Fibroblast of skin of abdomen (primary cell): ENCODE data around the gene DDX18.

Experiments
- DNase-seq: peaks from one replicate; pipeline ENCODE4 v3.0.0-alpha.2; 2013

The DDX18 gene

GRCh38 chr2:117834992-117835391 is 20.5 kb downstream of the DDX18 start:
- no peak for DNase-seq

- DNase-seq: peak; percentile 80
Measured at GRCh38 chr2:117835990-117836760, 21.7 kb downstream of the DDX18 start.

GRCh38 chr2:117845304-117845703 is 30.8 kb downstream of the DDX18 start:
- DNase-seq: no peak

DNA sequence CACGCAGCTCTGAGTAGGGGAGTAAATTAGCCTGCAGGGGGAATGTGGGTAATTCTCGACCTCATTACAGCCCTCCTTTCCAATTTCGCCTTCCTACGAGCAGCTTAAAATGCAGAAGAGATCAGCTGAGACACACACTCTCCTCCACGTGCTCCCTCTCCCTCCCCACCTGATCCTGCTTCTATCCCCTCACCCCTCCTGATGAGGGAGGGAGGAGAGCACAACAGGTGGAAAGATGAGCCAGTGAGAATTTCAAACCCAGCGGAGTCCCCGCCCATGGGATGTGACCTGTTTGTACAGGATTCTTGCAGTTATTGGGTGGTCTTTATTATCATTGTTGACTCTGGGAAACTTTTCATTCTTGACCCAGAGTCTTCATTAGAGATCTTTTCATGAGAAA is 35.5 kb downstream of the DDX18 start:
- DNase-seq: no peak

DNA sequence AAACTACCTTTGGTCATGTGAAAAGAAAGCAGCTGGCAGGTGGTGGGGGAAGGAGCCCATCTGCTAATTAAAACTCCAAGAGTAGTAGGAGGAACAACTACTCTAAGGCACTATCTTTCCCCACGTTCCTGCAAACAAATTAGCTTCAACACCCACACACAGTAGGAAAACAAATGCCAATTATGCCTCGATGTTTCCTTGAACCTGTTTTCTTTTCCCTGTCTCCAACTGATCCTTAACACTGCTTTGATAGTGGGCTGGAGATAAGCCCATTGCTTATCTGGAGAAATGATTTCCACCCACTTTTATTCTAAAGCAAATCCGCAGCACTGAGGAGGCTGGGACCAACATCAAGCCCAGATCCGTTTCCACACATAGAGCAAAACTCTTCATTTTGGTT is 36.0 kb downstream of the DDX18 start:
- no peak for DNase-seq

DNA sequence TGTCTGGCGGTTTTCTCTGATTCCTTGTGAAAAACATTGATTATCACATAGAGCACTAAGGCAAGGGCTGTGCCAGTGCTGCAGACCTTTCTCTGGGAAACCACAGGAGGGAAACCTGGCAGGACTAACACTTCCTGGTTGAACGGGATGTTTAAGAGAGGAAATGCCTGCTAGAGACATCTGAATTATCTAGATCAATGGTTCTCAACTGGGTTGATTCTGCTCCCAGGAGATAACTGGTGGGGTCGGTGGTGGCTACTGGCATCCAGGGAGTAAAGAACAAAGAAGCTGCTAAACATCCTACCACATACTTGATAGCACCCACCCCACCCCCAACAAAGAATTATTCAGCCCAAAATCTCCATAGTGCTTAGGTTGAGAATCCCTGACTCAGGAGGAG is 37.5 kb downstream of the DDX18 start:
- no peak for DNase-seq

GRCh38 chr2:117853316-117853715 is 38.8 kb downstream of the DDX18 start:
- no peak for DNase-seq

GRCh38 chr2:117853873-117854272 is 39.4 kb downstream of the DDX18 start:
- no peak for DNase-seq

DNA sequence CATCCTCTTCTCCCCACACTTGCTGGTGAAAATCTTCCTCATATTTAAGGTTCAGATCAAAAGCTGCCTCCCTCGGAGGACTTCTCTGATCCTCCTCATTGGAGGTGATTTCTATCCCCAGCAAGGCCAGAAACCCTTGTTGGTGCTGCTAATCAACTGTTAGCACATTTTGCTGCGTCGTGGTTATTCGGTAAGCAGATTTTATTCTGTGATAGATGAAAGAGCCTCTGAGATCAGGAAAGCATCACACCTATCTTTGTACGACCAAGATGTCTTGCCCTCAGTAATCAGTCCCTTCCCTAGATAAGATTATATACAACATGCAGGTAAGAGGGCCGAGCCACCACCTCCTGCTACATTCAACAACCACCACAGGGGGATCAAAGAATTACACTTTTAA is 40.1 kb downstream of the DDX18 start:
- DNase-seq: no peak

- peak; percentile 8 for DNase-seq
Measured at GRCh38 chr2:117855886-117856285, 41.4 kb downstream of the DDX18 start.

DNA sequence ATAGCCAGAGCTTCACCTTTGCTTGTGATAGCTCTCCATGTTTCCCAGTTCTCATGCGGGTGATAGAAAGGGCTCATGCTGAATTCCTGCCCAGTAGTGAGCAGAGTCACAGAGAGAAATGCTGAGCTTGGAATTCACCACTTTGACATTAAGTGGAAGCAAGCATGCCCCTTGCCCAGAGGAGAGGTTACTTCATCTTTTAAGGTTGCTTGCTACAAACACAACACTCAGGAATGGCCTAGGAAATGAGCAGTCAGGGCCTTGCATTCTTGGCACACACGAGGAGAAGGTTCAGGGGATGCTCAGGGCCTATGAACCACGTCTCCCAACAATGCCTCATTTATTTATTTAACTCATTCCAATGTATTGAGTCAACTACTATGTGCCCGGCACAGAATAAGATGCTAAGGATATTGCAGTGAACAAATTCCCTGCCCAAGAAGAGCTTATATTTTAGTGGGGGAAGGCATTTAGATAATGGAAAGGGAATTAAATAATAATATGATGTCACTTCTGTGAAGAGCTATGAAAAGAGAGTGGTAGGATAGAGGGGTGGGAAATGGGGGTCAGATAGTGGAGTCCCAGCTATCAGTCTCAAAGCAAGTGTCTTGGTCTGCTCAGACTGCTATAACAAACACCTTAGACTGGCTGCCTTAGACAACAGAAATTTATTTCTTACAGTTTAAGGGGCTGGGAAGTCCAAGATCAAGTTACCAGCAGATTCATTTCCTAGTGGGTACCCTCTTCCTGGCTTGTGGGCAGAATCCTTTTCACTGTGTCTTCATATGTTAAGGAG is 42.1 kb downstream of the DDX18 start:
- DNase-seq: peak; percentile 93

GRCh38 chr2:117858336-117858735 is 43.8 kb downstream of the DDX18 start:
- no peak for DNase-seq

GRCh38 chr2:117858892-117859531 is 44.5 kb downstream of the DDX18 start:
- DNase-seq: no peak

DNA sequence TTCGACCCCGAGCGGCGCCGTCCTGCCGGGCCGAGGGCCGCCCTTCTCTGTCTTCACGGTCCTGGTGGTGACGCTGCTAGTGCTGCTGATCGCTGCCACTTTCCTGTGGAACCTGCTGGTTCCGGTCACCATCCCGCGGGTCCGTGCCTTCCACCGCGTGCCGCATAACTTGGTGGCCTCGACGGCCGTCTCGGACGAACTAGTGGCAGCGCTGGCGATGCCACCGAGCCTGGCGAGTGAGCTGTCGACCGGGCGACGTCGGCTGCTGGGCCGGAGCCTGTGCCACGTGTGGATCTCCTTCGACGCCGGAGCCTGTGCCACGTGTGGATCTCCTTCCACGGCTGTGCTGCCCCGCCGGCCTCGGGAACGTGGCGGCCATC is 45.0 kb downstream of the DDX18 start:
- no peak for DNase-seq

DNA sequence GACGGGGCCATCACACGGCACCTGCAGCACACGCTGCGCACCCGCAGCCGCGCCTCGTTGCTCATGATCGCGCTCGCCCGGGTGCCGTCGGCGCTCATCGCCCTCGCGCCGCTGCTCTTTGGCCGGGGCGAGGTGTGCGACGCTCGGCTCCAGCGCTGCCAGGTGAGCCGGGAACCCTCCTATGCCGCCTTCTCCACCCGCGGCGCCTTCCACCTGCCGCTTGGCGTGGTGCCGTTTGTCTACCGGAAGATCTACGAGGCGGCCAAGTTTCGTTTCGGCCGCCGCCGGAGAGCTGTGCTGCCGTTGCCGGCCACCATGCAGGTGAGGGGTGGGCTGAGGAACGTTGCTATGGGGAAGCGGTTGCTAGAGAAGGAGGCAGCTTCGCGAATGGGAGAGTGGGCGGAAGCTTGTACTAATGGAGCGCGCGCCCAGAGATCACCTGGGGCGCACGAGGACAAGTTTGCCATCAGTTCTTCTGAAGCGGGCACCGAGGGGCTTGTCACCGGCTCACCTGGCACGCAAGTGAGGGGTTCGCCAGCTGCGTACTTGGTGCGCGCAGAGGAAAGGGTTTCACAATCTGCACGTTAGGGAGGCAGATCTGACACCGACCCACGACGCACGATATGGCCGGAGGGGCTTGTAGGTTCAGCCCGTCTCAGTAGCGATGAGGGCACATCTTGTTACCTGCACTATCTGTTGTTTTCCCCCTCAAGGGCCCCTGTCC is 45.6 kb downstream of the DDX18 start:
- no peak for DNase-seq

DNA sequence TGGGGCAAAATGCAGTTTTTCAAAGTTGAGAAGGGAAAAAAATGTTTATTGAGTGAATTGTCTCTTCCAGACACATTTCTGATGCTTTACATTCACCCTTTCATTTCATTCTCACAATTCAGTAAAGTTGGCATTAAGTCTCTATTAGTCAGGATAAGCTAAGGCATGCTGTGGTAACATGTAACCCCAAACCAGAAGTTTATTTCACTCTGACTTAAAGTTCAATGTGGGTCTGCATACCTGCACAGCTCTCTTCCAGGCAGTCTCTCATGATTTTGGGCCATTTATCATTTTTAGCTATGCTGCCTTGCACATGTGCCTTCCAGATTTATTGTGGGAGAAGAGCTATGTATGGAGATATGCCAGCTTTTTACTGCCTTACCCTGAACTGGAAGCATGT is 48.0 kb downstream of the DDX18 start:
- DNase-seq: no peak

GRCh38 chr2:117875786-117876185 is 61.3 kb downstream of the DDX18 start:
- no peak for DNase-seq

GRCh38 chr2:117879003-117879402 is 64.5 kb downstream of the DDX18 start:
- no peak for DNase-seq
